AG04450 (cell line): ENCODE results near the gene FARP1. TPM values are rescaled to one million over a fixed set of nuclear protein-coding genes. Genes with fewer than 3 reads are reported as not detected.

Experiments
- CTCF ChIA-PET: fragments of 300-600, 350-600 bp; formaldehyde crosslinking; extraction: SDS; loops from one replicate; lab custom pipeline; 2022; ENCODE audit warnings: antibody characterized with exemption, inconsistent platforms; lab: Charles Lee
- POLR2A ChIA-PET: fragments of 350-600 bp; formaldehyde crosslinking; extraction: SDS; loops from one replicate; lab custom pipeline; 2021; ENCODE audit warnings: antibody characterized with exemption, inconsistent platforms; lab: Yijun Ruan, JAX
- DNase-seq: peaks from one replicate; pipeline ENCODE4 v3.0.0-alpha.2; 2011; ENCODE audit warnings: low read depth, low spot score
- H3K27ac ChIP-seq: one replicate; pipeline ENCODE4 v1.5.1; 2012; ENCODE audit warnings: low read depth, low read length, control low read depth
- H3K27me3 ChIP-seq: one replicate; pipeline ENCODE4 v1.6.0; 2012; ENCODE audit warnings: low read length; ENCODE audit not compliant: control insufficient read depth, insufficient read depth
- H3K4me3 ChIP-seq: 2 replicates; pipeline ENCODE4 v1.5.1; 2011; ENCODE audit warnings: mild to moderate bottlenecking, low read depth, low read length, control low read depth
- H3K9me3 ChIP-seq: 2 replicates; pipeline ENCODE4 v1.5.1; 2012; ENCODE audit warnings: low read length; ENCODE audit not compliant: control insufficient read depth, insufficient read depth
- CTCF ChIP-seq: IDR thresholded peaks from 2 replicates; pipeline ENCODE4 v1.5.1; 2011; ENCODE audit warnings: low read depth, low read length, control low read depth, inconsistent platforms
- polyA plus RNA-seq: library from polyadenylated mRNA; depleted of rRNA; stranded (reverse); fragments of >200 nt; gene quantifications from 2 replicates; pipeline ENCODE4 v1.2.3, GENCODE V29; 2011

Gene FARP1
- polyA plus RNA-seq, 1 experiment, result 76.4 TPM

- ChIA-PET POLR2A (no interaction called here), CTCF (no interaction called here)
- TF ChIP-seq CTCF, result no peak
- no peak overlapping the region for H3K4me3 ChIP-seq
- DNase-seq, result no peak
- H3K9me3 ChIP-seq, result no peaks in the 10 kb centered on the region
- no peaks in the 10 kb centered on the region for H3K27me3 ChIP-seq
- H3K27ac ChIP-seq, result peak overlapping the region; percentile 21
Observed at GRCh38 chr13:98313023-98313921, 170.4 kb downstream of the FARP1 start.

DNA sequence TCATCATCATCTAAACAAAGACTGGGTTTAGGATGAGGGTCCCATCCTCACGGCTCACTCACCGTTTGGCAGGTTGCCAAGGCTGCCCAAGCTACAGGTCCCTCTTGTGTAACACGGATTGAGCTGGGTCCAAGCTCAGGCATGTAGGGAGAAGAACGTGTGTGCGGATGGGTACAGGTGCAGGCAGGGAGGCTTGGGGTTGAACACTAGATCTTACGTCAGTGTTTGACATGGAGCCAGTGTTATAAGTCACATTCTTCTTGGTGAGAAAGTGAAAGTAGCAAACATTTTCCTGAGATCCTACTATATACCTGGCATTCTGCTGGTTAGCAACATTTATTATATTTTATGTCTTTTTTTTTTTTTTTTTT, 171.0 kb downstream of the FARP1 start:
- no peak overlapping the region for H3K4me3 ChIP-seq
- no peak for DNase-seq
- H3K27ac ChIP-seq, result no peak overlapping the region
- no peaks in the 10 kb centered on the region for H3K9me3 ChIP-seq
- no peak for TF ChIP-seq CTCF
- POLR2A ChIA-PET, result no interaction called here
- no peaks in the 10 kb centered on the region for H3K27me3 ChIP-seq
- CTCF ChIA-PET, result no interaction called here

DNA sequence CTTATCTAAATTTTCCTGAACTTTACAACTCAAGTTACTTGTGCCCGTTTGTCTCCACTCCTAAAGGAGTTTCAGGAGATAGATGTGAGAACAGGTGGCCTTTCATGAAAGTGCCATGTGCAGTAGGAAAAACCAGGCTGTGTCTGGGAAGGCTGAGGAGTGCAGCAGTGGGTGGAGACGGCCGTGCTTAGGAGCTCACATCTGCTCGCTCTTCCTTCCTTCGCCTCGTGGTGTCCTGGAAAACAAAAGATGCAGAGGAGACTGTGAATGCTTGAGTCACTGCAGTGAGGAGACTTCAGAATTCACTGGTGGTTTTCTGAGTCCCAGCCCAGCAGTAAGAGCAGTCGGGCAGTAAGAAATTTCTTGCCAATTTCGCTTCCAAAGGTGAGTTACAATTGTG, 172.6 kb downstream of the FARP1 start:
- Histone ChIP-seq H3K27me3 (no peaks in the 10 kb centered on the region), H3K27ac (no peak overlapping the region), H3K9me3 (no peaks in the 10 kb centered on the region), H3K4me3 (no peak overlapping the region)
- 0 out of 2 replicates have a peak, but pooled peaks have one; percentile 11 for TF ChIP-seq CTCF
- POLR2A ChIA-PET, result no interaction called here
- CTCF ChIA-PET, result interaction anchor here (1.1 to 1.3 kb wide), 2 partner anchors 14 kb away, joined by 3 read pairs; no protein-coding TSS in a partner anchor
- no peak for DNase-seq

GRCh38 chr13:98315902-98316301, 173.0 kb downstream of the FARP1 start:
- Histone ChIP-seq H3K27me3 (no peaks in the 10 kb centered on the region), H3K27ac (no peak overlapping the region), H3K9me3 (no peaks in the 10 kb centered on the region), H3K4me3 (no peak overlapping the region)
- TF ChIP-seq CTCF, result no peak
- DNase-seq, result no peak
- CTCF ChIA-PET, result interaction anchor here (1.1 to 1.3 kb wide), 2 partner anchors 14 kb away, joined by 3 read pairs; no protein-coding TSS in a partner anchor
- POLR2A ChIA-PET, result no interaction called here

DNA sequence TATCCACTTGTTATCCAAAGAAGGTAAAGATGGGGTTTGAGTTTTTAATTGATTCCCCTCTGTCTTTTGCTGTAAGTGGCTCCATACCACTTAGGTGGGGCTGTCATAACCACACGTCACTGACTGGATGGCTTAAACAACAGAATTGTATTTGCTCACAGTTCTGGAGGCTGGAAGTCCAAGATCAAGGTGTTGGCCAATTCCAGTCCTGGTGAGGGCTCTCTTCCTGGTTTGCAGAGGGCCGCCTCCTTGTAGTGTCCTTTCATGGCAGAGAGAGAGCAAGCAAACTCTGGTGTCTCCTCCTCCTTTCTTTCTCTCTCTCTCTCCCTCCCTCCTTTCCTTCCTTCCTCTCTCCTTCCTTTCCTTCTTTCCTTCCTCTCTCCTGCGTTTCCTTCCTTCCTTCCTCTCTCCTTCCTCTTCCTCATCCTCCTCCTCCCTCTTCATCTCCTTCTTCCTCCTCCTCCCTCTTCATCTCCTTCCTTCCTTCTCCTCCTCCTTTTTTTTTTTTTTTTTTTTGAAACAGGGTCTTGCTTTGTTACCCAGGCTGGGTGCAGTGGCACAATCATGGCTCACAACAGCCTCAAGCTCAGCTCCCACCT, 174.8 kb downstream of the FARP1 start:
- no peak overlapping the region for H3K27ac ChIP-seq
- ChIA-PET CTCF (no interaction called here), POLR2A (interaction anchor here (1.1 kb wide), 1 partner anchor 10 kb away, joined by 9 read pairs; no protein-coding TSS in a partner anchor)
- no peak for DNase-seq
- no peak overlapping the region for H3K4me3 ChIP-seq
- no peaks in the 10 kb centered on the region for H3K9me3 ChIP-seq
- no peaks in the 10 kb centered on the region for H3K27me3 ChIP-seq
- no peak for TF ChIP-seq CTCF
